Omental fat pad (tissue), 4 donors: ENCODE data around the gene AGAP9. TPM values are rescaled to one million over a fixed set of nuclear protein-coding genes. Genes with fewer than 3 reads are reported as not detected.

Experiments used
- ATAC-seq: fragments of 150-250 bp; one replicate; pipeline ENCODE4 v1.9.1; 2016; ENCODE audit warnings: mild to moderate bottlenecking, moderate library complexity; ENCODE audit not compliant: low FRiP score
- DNase-seq: peaks from one replicate; pipeline ENCODE4 v3.0.0-alpha.2; 2019; ENCODE audit warnings: low spot score
- CTCF ChIP-seq, 3 donors: fragments of 450-650 bp; IDR thresholded peaks; one replicate each; pipeline ENCODE4 v1.5.1; 2016 to 2017; ENCODE audit warnings: antibody characterized with exemption in 3 of 3, mild to moderate bottlenecking in 3 of 3, moderate library complexity in 2 of 3
- small RNA-seq: library from RNA; depleted of rRNA; stranded (forward); fragments of <200 nt; gene quantifications from one replicate; pipeline ENCODE3, GENCODE V24; 2016
- total RNA-seq, 4 donors: library from RNA; depleted of rRNA; stranded (reverse); fragments of >200 nt; gene quantifications; one replicate each; pipeline ENCODE4 v1.1.0, GENCODE V29; 2016

The AGAP9 gene
- total RNA-seq, 4 donors from 2014 or later, result 1.3 to 13.1 (median 10.4) TPM

GRCh38 chr10:47454780-47455058 lies 68.7 kb downstream of the AGAP9 start:
- no peak for TF ChIP-seq CTCF (IDR thresholded peaks at IDR 0.05)
- ATAC-seq (no peak), DNase-seq (no peak)

- DNase-seq (no peak), ATAC-seq (no peak)
- no peak for TF ChIP-seq CTCF (IDR thresholded peaks at IDR 0.05)
Observed at GRCh38 chr10:47454008-47454779, 69.2 kb downstream of the AGAP9 start.

DNA sequence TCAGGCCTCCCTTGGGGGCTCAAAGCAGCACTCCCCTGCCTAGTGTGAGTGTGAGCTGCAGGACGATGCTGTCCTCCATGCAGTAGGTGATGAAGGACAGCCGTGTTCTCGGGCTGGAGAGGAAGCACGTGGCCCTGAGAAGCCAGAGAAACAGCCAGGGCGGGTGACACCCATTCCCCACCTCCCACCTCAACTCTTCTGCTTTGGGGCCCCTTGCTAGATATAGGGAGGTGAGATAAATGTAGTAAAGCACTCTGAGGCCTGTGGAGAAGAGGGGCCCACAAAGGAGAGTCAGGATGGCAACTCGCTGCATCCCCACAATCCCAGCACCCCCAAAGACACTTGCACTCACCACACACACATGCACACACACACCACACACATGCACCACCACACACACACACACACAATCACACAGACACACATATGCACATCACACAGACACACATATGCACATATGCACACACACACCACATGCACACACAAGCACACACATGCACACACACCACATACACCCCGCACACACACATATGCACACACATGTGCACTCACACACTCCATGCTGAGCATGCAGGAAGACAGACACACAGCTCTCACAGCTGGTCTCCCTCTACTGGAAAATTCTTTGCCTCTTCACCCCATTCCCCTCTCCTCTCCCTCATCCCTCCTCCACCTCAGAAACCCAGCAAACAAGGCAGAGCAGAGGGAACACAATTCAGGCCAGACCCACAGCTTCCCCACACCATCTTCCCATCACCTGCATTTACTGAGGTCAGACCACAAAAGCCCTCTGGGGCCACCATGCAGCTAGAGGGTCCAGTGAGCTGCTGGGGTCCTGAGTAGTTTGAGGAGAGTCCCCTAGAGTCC lies 70.1 kb downstream of the AGAP9 start:
- ATAC-seq (no peak), DNase-seq (no peak)
- no peak for TF ChIP-seq CTCF (IDR thresholded peaks at IDR 0.05)

- DNase-seq (no peak), ATAC-seq (no peak)
- no peak for TF ChIP-seq CTCF (IDR thresholded peaks at IDR 0.05)
Observed at GRCh38 chr10:47452495-47453140, 70.8 kb downstream of the AGAP9 start.

DNA sequence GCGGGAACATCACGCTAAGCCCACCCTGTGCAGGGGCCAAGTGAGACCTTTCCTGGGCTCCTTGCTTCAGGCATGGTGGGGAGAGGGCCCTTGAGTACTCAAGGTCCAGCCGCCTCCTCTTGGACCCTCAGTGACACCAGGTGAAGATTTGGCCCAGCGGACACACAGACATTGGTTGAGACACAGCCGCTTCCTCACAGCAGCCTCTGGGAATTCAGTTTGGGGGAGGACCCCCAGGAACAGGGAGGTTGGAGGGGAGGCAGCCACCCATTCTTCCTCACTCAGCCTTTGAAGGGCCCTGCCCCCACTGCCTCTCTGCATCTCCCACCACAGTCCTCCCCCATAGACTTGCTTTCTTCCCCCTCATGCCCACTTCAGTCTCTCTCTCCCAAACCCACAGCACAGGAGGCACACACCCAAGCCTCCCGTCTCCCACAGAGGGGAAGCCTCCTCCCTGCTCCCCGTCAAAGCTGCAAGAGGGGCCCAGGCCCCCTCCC lies 71.4 kb downstream of the AGAP9 start:
- ATAC-seq (no peak), DNase-seq (no peak)
- TF ChIP-seq CTCF (IDR thresholded peaks at IDR 0.05), result no peak

Small RNAs within 50 kb of the gene (small RNA-seq; reads per million reads assigned to genes)
- gene AL591684.3 (not detected), gene RNA5SP312 (not detected)

Other genes starting within 250 kb of the AGAP9 start
- gene GDF10, start 223.4 kb downstream of the AGAP9 start, total RNA-seq, result 1 to 10 TPM in 1 of 4 donors, under 1 TPM in 3; 0.48 to 2.4 (median 0.66) TPM
- not detected for gene GDF2, start 201.2 kb downstream of the AGAP9 start, total RNA-seq
- gene RBP3, start 175.3 kb downstream of the AGAP9 start, total RNA-seq, result not detected
- gene ZNF488, start 139.3 kb downstream of the AGAP9 start, total RNA-seq, result under 1 TPM in 2 of 4 donors, not detected in 2; 0.19 to 0.25 TPM
- gene ANXA8, start 39.5 kb downstream of the AGAP9 start, total RNA-seq, result 100 to 1,000 TPM in 2 of 4 donors, 10 to 100 TPM in 1, 1 to 10 TPM in 1; 1.3 to 183 (median 117) TPM
- not detected for gene FAM25G, start 31.9 kb downstream of the AGAP9 start, total RNA-seq
- gene SYT15B, start 240.0 kb upstream of the AGAP9 start, total RNA-seq, result 1 to 10 TPM in 3 of 4 donors, under 1 TPM in 1; 0.84 to 9.3 (median 1.4) TPM